ENCODE data around the gene DENND1A.
"Not testable (repeated sequence)": the region's sequence is repeated elsewhere in the genome, so short reads cannot be mapped to it uniquely, and the experiment has no call there.

DENND1A gene

GRCh38 chr9:123338710-123339665, 590.9 kb downstream of the DENND1A start:
- in situ Hi-C loops (cut with MboI; ENCODE audit: low sequenced_read_pairs) = no loop called here

DNA sequence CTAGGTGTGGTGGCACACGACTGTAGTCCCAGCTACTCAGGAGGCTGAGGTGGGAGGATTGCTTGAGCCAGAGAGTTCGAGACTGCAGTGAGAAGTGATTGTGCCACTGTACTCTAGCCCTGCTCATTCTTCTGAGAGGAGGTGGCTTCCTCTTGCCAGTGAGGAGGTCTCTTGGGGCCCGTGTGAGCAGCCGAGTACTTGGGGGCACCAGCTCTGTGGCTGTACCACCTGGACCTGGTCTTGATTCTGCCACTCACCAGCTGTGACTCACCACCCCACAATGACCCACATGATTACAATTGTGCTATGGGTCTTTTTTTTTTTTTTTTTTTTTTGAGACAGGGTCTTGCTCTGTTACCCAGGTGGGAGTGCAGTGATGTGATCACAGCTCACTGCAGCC, 592.0 kb downstream of the DENND1A start:
- in situ Hi-C loops (cut with MboI; ENCODE audit: low sequenced_read_pairs) = no loop called here

- in situ Hi-C loops (cut with MboI; ENCODE audit: low sequenced_read_pairs) = no loop called here
Measured at GRCh38 chr9:123336959-123337358, 593.0 kb downstream of the DENND1A start.

DNA sequence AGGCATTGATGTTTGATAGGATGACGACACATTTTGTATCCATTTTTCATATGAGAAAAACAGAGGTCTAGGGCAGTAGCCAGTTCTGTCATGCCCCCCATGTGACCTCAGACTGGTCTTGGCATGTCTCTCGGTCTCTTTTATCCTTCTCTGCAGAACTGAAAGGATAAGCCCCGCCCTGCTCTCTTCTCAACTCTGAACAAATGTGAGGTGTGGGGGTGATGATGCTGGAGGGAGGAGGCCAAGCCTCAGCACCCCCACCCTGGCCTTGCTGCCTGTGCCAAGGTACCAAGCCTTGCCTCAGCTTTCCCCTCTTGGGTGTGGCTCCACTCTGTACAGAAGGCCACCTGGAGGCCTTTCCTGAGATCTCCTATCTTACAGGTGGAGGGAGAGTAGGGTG, 593.5 kb downstream of the DENND1A start:
- in situ Hi-C loops (cut with MboI; ENCODE audit: low sequenced_read_pairs) = no loop called here

DNA sequence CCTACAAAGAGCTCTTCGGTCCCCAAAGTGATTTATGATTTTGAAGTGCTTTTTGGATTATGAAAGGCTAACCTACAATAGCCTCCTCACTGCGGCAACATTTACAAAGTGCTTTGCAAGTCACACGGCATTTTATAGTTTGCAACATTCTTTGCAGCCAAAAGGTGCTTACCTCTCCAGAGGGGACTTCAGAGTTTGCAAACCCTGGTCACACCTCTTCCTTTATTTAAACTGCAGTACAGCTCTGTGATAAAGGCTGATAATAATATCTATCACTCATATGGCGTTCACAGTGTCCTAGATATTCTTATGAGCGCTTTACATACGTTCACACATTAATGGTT, 594.0 kb downstream of the DENND1A start:
- in situ Hi-C loops (cut with MboI; ENCODE audit: low sequenced_read_pairs) = no loop called here

DNA sequence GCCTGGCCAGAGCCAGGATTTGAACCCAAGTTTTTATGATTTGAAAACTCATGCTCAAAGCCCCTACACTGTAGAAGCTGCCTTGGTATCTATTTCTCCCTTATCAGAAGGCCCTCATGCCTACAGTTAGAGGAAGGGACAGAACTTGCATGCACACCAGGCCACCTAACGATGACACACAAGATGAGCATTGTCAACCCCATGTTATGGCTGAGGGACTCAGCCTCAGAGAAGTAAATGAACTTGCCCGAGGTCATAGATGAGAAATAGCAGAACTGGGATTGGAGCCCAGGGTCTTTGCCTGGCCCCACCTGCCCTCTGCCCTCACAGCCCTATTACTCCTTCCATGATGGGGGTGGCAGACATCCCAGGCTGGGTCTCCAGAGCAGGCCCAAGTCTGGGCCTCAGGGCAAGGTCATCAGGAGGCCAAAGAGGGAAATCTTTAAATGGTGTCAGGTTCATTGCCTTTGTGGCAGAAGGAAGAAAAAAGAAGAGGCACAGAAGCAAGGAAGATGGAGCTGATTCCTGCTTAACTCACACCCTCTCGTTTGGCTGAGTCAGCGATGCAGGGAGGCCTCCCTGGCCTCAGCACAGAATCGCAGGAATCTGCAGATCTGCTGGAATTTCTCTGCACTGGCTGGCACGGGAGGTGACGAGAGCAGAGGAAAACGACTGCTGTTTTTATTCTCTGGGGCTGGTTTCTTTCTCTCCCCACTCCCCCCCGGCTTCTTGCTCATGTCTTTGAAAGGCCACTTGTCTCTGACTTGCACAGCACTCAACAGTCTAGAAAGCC, 594.5 kb downstream of the DENND1A start:
- in situ Hi-C loops (cut with MboI; ENCODE audit: low sequenced_read_pairs) = no loop called here

DNA sequence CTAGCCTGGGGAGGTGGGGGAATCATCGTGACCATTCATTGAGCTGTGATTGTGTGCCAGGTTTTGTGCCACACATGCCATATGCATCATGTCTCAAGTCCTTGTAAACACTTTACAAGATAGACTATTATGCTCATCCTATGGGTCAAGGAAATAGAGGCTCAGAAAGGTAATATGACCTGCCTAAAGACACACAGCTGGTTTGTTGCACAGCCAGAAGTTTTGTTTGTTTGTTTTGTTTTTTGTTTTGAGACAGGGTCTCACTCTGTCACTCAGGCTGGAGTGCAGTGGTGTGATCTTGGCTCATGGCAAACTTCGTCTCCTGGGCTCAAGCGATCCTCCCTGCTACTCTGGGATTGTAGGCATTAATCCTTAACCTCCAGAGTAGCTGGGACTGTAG, 595.3 kb downstream of the DENND1A start:
- in situ Hi-C loops (cut with MboI; ENCODE audit: low sequenced_read_pairs) = no loop called here

DNA sequence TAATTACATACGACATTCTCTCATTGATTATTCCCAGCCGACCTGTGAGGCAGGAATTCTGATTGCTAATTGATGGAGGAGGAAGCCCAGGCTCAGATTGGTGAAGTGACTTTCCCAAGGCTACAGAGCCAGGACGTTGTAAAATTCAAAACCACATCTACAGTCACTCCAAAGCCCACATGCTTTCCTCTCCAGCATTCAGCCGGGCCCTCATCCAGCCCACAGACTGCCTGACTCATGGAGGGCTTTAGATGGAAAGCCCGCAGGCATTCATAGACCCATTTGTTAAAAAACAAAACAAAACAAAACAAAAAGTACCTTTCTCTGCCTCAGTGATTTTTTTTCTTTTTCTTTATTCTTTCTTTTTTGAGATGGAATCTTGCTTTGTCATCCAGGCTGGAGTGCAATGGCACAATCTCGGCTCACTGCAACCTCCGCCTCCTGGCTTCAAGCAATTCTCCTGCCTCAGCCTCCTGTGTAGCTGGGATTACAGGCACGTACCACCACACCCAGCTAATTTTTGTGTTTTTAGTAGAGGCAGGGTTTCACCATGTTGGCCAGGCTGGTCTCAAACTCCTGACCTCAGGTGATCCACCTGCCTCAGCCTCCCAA, 596.8 kb downstream of the DENND1A start:
- in situ Hi-C loops (cut with MboI; ENCODE audit: low sequenced_read_pairs) = not testable (repeated sequence)

DNA sequence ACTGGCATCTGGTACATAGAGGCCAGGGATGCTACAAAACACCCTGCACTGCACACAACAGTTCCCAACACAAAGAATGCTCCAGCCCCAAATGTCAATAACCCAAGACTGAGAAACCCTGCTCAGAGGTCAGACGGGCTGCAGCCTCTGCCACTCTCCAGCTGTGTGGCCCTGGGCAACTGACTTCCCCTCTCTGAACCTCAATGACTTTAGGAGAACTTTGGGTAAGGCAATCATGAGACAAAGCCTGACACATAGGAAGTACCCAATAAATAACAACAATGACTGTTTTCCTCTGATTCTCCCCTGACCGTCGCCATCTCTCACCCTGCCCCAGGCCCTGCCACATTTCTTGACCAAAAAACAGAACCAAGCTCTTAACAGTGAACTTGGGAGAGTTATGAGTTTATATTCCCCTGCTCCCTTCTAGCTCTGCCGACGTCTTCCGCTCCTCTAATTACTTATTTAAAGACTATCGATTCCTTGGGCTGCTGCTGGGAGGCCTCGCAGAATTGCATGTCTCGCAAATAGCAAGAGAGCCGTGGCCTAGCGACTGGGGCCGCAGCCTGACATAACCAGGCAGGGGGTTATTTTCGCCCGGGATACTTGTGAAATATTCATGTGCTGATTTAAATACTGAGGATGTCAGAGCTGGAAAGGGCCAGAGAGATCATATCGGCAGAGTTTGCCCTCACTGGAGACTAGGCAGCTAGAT, 598.4 kb downstream of the DENND1A start:
- in situ Hi-C loops (cut with MboI; ENCODE audit: low sequenced_read_pairs) = no loop called here
